CD4-positive, alpha-beta T cell treated with Interleukin-6 at 100 ng/mL for 8 hours (primary cell): Measurements from ENCODE around the gene NCAM1.
"Not testable (repeated sequence)": the region's sequence is repeated elsewhere in the genome, so short reads cannot be mapped to it uniquely, and the experiment has no call there.

ENCODE experiments used
- DNase-seq: peaks from one replicate; pipeline ENCODE4 v3.0.0-alpha.2; 2020; ENCODE audit warnings: mixed read lengths, low spot score

NCAM1 gene

DNA sequence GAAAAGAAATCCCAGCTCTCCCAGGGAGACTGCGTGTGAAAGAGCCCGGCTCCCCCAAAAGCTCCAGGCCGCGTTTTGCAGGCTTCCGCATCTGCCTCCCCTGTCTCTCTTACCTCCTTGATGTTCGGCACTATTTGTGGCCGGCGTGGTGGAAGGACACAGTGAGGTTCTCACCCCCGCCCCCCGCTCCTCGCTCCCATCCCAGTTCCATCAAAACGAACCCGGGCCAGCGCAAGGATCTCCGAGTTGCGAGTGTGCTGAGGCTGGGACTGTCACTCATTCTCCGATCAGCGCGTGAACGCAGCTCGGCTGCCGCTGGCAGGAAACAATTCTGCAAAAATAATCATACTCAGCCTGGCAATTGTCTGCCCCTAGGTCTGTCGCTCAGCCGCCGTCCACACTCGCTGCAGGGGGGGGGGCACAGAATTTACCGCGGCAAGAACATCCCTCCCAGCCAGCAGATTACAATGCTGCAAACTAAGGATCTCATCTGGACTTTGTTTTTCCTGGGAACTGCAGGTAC, at the start of gene NCAM1:
Gene NCAM1 (plus strand): TSS at position 275 of the 523 bp plus-strand sequence.
- DNase-seq, result no peak

- DNase-seq, result no peak
These were observed 38.6 kb upstream of the NCAM1 start for GRCh38 chr11:112922606-112923005.

DNA sequence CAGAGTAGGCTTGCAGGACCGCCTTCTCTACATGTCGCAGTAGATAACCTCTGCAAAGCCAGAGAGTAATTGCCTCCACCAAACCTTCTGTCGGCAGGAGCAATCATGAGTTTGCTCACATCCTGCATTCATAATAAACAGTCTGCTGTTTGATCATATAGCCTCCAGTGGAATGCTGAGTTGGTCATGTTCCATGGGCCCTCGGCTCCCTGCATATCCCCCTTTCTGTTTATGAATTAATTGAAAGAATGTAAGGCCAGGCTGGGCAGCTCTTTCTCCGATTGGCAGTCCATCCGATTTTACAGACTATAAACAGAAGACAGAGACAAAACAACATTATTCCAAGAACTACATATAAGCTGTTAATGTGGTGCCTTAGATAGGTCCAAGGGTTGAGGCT, 36.4 kb upstream of the NCAM1 start:
- not testable (repeated sequence) for DNase-seq

GRCh38 chr11:112925516-112926310, 35.5 kb upstream of the NCAM1 start:
- no peak for DNase-seq

DNA sequence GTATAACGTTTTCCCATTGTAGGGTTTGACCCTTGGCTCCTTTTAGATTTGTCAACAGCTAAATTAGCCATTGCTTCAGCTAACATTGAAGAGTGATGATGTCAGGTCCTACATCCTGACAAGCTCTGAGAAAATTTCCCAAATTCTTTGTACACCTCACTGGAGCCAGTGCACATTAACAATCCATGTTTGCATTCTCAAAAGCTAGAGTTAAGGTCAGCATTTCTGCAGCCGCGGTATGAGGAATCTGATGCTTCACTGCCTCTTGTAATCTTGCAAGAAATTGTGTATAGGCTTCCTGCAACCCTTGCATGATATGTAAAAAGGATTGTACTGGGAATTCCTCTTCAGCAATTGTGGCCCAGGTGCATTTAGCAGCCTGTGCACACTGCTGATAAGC, 33.1 kb upstream of the NCAM1 start:
- DNase-seq, result no peak

GRCh38 chr11:112929432-112929831, 31.8 kb upstream of the NCAM1 start:
- no peak for DNase-seq

DNA sequence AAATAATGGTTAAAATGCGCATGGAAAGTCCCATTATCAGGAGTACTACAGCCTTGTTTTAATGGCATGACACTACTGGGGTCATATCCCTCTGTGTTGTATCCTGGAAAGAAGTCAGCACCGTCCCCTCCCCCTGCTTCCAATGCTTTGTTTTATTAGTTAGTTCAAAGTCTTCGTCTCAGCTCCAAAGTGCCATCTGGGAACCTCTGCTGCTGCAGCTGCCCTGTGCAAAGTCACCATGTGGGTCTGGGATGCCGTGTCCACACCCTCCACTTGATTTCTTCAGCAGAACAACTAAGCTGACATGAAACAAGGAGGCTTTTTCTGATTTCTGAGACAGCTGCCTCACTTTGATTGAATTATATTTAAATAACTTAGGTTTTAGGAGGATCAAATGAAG, 29.5 kb upstream of the NCAM1 start:
- no peak for DNase-seq

DNA sequence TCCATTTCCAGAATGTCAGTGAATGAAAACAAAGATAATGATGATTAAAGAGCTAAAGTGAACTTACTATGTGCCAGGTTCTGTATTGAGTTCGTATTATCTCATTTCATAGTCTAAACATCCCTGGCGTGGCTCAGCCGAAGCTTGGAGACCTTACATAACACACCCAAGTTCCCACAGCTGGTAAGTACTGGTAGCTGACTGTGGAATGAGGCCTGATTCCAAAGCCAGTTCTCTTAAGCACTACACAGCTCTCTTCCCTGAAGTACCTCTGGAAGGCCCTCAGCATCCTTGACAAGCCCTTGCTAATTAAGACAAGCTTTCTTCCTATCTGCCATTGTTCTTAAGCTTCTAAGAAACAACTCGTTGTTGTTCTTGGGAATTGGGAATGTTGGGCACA, 28.6 kb upstream of the NCAM1 start:
- no peak for DNase-seq

- DNase-seq, result no peak
These were observed 27.2 kb upstream of the NCAM1 start for GRCh38 chr11:112933970-112934369.

GRCh38 chr11:112941104-112941503, 20.1 kb upstream of the NCAM1 start:
- DNase-seq, result no peak

DNA sequence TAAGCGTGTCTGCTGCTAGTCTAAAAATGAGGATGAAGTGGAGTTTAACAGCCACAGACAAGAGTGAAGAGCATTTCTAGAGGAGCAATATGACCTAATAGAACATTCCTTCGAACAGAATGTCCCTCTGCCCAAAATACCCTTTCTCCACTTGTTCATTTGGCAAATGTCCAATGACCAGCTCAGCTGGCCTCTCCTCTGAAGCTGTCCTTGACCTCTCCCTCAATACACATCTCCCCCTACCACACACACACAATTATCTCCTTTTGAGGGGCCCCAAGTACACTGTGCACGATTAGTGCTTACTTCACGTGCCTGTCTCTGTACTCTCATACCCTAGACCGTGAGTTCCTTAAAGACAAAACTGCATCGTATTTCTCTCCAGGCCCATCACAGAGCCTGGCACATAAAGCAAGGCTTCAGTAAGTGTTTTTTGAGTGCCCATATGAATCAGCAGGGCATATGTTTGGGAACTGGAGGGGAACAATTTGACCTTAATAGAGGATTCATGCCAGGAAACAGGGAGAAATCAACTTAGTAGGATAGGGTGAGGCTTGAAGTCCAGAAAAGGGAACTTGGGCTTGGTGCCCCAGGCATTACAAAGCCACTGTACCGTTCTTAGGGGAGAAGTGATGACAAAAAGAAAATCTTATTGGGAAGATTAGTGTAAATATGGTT, 18.1 kb upstream of the NCAM1 start:
- no peak for DNase-seq

GRCh38 chr11:112946866-112947265, 14.4 kb upstream of the NCAM1 start:
- DNase-seq, result no peak

GRCh38 chr11:112949781-112950575, 11.2 kb upstream of the NCAM1 start:
- DNase-seq, result no peak

DNA sequence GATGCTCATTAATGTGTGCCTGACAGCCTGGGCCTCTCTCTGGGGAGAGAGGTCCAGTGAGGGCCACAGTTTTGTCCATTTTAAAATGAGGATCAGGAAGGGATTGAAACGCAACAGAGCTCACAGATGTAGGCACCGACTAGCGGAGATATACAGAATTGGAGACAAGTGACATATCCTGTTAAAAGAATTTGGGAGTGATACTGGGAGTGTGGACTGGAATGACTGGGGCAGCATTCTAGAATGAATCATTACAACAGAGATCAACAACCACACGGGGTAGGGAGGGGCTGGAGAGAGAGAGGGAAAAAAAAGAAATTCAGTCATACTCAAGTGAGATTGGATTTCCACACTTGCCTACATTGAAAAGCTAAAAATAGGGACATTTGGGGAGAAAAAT, 2.5 kb upstream of the NCAM1 start:
- no peak for DNase-seq

GRCh38 chr11:112961751-112962578, 745 bp downstream of the NCAM1 start:
- no peak for DNase-seq

DNA sequence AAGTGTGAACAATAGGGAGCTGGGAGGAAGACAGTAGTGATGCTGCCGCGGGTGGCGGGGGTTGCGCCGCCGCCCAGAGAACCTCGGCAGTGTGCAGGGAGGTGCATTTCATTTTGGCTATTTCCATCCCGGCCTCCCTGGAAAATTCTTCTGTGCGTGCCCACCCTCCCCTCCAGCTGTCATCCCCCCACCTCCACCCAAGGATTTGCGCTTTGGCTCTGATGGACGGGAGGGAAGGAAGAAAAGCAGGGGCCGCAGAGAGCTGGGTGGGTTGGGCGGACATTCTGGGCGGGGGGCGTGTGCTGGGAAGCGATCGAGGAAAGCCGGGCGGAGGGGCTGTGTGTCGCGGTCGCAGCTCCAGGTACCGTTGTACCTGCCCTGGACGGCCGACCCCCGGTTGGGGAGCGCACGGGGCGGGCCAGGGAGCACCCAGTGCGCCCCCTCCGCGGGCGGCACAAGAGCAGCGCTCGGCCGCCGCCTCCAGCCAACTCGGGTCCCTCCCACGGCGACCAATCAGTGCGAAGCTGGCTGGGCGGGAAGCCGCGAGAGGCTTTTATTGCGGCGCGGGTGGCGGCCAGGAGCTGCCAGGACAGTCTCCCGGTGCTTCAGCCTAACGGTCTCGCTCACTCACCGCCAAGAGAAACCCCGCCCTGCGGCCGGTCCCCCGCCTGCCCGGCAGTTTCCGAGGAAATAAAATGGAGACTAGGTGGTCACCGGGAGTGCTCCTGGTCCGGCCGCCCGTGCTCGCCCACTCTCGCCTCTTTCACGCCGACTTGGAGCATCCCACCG, 1.6 kb downstream of the NCAM1 start:
- DNase-seq, result no peak

- DNase-seq, result no peak
These were observed 2.2 kb downstream of the NCAM1 start for GRCh38 chr11:112963368-112963955.

DNA sequence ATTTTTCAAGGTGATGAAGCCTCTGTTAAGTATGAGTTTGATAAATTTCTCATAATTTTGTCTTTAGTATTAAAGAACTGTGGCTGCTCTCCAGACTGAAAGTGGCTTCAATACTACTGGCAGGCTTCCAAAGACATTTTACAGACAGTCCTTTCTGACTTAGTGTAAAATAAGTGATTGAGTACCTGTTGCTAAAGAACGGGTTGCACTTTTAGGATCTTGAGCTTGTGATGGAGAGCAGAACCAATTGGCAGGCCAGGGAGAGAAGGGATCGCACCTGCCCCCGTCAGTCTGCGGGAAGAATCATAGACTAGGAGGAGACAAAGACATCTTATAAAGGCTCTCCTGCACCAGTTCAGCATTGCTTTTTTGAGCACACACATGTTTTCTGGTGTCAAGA, 4.4 kb downstream of the NCAM1 start:
- no peak for DNase-seq

- DNase-seq, result no peak
These were observed 5.3 kb downstream of the NCAM1 start for GRCh38 chr11:112966561-112966960.

- DNase-seq, result no peak
These were observed 5.9 kb downstream of the NCAM1 start for GRCh38 chr11:112967082-112967481.
